Stomach (tissue), 4 donors: ENCODE results near the gene CARMIL1.

Experiments
- EP300 ChIP-seq: sonication (generic); formaldehyde crosslinking; IDR thresholded peaks from one replicate; pipeline ENCODE4 v1.6.1; 2017; ENCODE audit warnings: antibody characterized with exemption
- POLR2A ChIP-seq, 4 donors: fragments of 450-650 bp; IDR thresholded peaks; one replicate each; pipeline ENCODE4 v1.6.1; 2016; ENCODE audit warnings: antibody characterized with exemption in 4 of 4, control low read depth in 2 of 4, mild to moderate bottlenecking in 1 of 4, moderate library complexity in 1 of 4
- POLR2AphosphoS5 ChIP-seq, 3 donors: sonication (generic); formaldehyde crosslinking; IDR thresholded peaks; one replicate each; pipeline ENCODE4 v1.6.1; 2016; ENCODE audit warnings: antibody characterized with exemption in 3 of 3
- TF ChIP-seq, protein P1 (sequence below), 7 experiments: fragments of 450-650 bp in 4 of 7; fragments of 200-600 bp in 3 of 7; sonication (generic) in 3 of 7; IDR thresholded peaks; one replicate each; pipeline ENCODE4 v1.5.1; 2016 to 2019; ENCODE audit warnings: antibody characterized with exemption in 7 of 7, control low read depth in 2 of 7, mild to moderate bottlenecking in 1 of 7

DNA sequence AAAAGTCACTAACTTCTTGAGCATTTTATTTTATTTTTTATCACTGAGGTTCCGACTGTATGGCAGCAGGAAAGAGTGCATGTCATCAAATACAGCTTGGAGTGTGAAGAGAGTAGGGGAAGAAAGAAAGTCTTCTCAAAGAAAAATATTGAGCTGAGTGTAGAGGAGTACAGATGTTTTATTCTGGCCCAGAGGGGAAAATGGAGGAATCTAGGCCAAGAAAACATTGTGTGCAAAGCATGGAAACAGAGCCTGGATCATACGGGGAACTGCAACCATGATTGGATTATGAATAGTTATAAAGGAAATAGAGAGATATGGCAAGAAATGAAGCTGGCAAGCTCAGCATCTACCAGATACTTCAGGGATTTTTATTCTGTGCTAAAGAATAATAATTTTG lies 268.6 kb downstream of the CARMIL1 start:
- no peak for TF ChIP-seq POLR2A (IDR thresholded peaks at IDR 0.05)
- TF ChIP-seq, protein P1, sequence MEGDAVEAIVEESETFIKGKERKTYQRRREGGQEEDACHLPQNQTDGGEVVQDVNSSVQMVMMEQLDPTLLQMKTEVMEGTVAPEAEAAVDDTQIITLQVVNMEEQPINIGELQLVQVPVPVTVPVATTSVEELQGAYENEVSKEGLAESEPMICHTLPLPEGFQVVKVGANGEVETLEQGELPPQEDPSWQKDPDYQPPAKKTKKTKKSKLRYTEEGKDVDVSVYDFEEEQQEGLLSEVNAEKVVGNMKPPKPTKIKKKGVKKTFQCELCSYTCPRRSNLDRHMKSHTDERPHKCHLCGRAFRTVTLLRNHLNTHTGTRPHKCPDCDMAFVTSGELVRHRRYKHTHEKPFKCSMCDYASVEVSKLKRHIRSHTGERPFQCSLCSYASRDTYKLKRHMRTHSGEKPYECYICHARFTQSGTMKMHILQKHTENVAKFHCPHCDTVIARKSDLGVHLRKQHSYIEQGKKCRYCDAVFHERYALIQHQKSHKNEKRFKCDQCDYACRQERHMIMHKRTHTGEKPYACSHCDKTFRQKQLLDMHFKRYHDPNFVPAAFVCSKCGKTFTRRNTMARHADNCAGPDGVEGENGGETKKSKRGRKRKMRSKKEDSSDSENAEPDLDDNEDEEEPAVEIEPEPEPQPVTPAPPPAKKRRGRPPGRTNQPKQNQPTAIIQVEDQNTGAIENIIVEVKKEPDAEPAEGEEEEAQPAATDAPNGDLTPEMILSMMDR (IDR thresholded peaks at IDR 0.05): no peak
- no peak for TF ChIP-seq POLR2AphosphoS5 (IDR thresholded peaks at IDR 0.05)
- no peak for TF ChIP-seq EP300
